NCI-H2196 treated with DMSO at 0.1 percent for 48 hours (cell line): ENCODE results near the gene MT1E.
"Not testable (repeated sequence)": the region's sequence is repeated elsewhere in the genome, so short reads cannot be mapped to it uniquely, and the experiment has no call there.

Experiments
- DNase-seq: peaks from one replicate; lab custom pipeline; 2025; ENCODE audit not compliant: unreplicated experiment; lab: John Stamatoyannopoulos, UW

Gene MT1E

GRCh38 chr16:56606476-56607108, 19.0 kb upstream of the MT1E start:
- peak; percentile 25 for DNase-seq

DNA sequence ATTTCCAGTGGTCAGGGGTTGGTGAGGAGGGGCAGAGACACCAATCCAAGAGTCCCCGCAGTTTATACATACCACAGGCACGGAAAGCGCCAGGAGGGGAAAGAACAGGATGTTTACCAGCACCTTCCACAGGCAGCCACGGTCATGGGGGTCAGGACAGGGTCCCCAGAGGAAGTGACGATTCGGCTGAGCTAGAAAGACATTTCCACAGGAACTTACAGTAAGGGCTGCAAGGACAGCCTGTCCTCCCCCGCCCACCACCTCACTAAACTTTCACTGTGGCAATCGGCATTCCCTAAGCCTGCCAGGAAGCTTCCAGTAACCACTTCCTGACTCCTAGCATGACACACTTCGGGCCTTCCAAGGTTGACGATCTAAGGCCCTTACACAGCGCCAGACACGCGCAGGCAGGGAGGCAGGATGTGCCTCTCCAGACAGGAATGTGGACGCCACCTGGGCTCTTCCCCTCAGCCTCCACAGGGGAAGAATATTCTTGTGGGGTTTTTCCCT, 18.4 kb upstream of the MT1E start:
- DNase-seq, result no peak

DNA sequence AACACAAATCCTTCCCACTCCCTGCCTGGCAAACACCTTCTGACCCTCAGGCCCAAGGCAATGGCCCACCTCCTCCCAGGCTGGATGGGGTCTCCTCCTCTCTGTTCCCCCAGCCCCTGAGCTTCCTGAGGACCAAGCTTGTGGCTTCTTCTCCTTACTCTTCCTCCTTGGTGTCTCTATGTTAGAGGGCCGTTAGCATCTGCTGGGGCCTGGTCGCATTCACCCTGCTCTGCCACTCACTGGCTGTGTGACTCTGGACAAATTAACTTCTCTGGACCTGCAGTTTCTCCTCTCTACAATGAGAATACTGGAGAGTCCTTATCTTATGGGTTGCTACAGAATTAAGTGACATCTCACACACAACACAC, 17.9 kb upstream of the MT1E start:
- no peak for DNase-seq

GRCh38 chr16:56608043-56608875, 17.3 kb upstream of the MT1E start, which contains the start of gene MT2A:
Gene MT2A (plus strand): TSS chr16:56608584. CDS start chr16:56608656, 72 bp downstream.
- DNase-seq, result peak; percentile 69

GRCh38 chr16:56608876-56609462, 16.6 kb upstream of the MT1E start:
- no peak for DNase-seq

DNA sequence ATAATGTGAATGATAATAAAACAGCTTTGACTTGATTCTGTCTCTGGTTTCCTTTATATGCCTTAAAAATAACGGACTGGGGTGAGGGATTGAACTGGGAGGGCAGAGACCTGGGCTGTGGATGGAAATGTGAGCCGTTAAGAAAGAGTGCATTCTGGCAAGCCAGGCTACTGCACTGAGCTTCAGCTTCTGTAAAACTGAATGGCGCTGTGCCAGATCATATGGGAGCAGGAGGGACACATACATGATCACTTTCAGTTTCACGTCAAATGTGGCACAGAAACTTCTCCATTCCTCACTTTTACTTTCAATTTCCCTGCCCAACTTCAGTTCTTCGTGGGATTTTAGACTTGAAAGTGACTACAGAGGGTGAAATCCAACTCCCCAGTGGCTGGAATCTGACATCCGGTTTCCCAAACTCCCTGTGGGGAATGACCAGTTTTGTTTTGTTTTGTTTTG, 16.1 kb upstream of the MT1E start:
- DNase-seq, result no peak

- DNase-seq, result no peak
Observed at GRCh38 chr16:56610017-56610608, 15.5 kb upstream of the MT1E start.

GRCh38 chr16:56610609-56611111, 14.9 kb upstream of the MT1E start:
- DNase-seq, result no peak

GRCh38 chr16:56611281-56611833, 14.2 kb upstream of the MT1E start:
- DNase-seq, result no peak

DNA sequence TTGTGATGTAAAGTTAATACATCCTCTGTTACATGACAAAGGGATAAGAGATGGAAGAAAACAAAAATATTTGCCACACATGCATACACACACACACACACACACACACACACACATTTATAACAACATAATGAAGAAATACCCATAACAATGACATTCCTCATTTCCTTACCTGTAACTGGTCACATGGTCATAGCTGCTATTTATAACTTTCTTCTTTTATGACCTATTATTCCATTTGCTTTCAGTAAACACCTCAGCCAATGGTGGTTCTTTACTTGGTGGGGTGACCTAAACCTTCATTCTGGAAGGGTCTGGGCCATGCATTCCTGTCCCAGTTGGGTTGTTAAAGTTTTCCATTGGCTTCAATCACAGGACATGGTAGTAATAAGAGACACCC, 11.9 kb upstream of the MT1E start:
- no peak for DNase-seq

DNA sequence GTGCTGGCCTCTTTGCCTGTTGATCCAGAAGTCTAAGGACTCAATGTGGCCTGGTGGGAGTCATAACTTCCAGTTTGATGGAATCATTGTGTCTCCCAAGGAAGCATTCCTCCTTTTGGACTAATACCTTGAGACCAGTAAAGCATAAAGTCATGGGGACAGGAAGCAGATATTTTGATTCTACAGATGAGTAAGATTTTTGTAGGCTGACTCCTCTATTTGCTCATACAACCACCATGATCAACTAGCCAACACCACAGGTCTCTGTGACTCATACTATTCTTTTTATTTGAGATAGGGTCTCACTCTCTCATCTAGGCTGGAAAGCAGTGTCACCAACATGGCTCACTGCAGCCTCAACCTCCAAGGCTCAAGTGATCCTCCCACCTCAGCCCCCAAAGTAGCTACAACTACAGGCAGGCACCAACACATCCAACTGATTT, 11.0 kb upstream of the MT1E start:
- DNase-seq, result no peak

- DNase-seq, result no peak
Observed at GRCh38 chr16:56615353-56615752, 10.2 kb upstream of the MT1E start.

DNA sequence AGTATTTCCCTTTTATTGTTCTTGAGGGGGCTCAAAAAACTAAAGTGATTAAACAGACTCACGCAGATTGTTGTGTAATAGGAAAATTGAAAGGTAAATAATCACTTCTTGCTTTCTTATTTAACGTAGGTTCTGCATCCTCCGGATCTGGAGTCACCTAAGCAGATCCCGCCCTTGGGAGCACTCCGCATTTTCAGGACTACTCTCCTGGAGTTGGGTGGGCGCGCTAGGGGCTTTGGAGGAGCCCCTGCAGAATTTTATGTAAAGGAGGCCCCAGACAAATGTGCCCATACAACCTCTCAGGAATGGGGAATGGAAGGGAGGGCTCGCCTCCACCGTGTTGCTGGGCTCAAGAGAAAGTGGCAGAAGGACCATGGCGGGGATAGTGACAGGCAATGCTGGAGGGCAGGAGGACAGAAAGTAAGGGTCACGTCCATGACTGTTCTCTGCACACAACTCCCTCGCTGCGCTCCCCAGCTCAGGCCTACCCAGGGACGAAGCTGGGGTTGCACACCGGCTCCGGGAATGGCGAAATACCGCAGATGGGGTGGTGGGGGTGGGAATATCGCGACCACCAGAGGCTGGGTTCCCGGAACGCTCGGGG, 8.9 kb upstream of the MT1E start:
- DNase-seq, result no peak

DNA sequence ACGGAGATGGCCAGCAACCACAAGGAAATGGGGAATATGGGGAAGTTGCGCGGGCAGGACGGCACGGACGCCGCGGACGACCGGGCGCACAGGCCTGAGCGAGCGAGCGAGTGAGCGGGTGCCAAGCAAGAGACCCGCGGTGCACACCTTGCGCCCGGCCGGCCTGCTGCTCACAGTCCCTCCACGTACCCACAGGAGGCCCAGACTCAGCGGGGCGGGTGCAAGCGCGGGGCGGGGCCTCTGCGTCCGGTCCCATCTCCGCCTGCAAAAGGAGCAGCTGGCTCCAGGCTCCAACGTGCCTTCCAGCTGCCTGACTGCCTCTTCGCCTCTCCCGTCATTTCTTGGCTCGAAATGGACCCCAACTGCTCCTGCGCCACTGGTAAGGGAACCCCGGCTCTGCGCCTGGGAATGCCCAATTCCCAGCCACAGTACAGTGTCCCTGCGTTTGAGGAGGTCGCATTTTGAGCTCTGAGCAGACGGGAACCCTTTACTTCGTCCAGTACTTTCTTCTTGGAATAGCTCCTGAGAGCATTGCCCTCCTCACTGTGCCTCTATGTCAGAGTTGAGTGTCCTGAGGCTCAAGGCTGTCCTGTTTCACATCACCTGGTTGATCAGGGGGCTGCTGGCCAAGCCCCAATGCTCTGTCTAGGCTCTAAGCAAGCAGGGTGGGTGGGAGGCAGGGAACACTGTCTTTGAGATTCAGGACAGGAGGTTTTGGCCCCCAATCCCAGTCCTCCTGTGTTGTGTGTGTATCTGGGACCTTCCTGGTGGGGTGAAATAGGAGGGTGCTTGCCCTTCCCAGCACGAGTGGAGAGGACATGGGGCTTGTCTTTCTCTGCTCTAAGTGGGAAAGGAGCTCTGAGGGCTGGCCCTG, 8.1 kb upstream of the MT1E start:
- no peak for DNase-seq

- DNase-seq, result no peak
Observed at GRCh38 chr16:56618138-56618537, 7.4 kb upstream of the MT1E start.

- no peak for DNase-seq
Observed at GRCh38 chr16:56620339-56620897, 5.2 kb upstream of the MT1E start.

- not testable (repeated sequence) for DNase-seq
Observed at GRCh38 chr16:56621665-56622445, 3.7 kb upstream of the MT1E start.

GRCh38 chr16:56623184-56623583, 2.4 kb upstream of the MT1E start:
- not testable (repeated sequence) for DNase-seq
